ENCODE data around the gene ARID4B. TPM values are rescaled to one million over a fixed set of nuclear protein-coding genes. Genes with fewer than 3 reads are reported as not detected.
"Not testable (repeated sequence)": the region's sequence is repeated elsewhere in the genome, so short reads cannot be mapped to it uniquely, and the experiment has no call there.

Gene ARID4B
- total RNA-seq, 4 donors from 2014 or later: 15.2 to 99.7 (median 30.8) TPM

GRCh38 chr1:235261243-235261642 is 66.7 kb downstream of the ARID4B start:
- no peaks in the 10 kb centered on the region for H3K27me3 ChIP-seq
- peaks cover 0 to 23% (median 0%) of the 10 kb centered on the region in 3 donors for H3K36me3 ChIP-seq
- WGBS, 2 donors: 86 to 91% methylated on average over 4 of the region's 4 CpGs
- no peak overlapping the region for H3K4me3 ChIP-seq
- intact Hi-C loops (cut with DNase I): loop anchor here (10.0 kb wide), 1 partner anchor 64 kb away; the partner anchor contains the start of genes ARID4B and GGPS1
- DNase-seq: no peak
- H3K9me3 ChIP-seq: no peaks in the 10 kb centered on the region
- peaks cover 0 to 45% (median 6%) of the 10 kb centered on the region in 3 donors for H3K4me1 ChIP-seq
- TF ChIP-seq POLR2A (IDR thresholded peaks at IDR 0.05) (no peak), CTCF (IDR thresholded peaks at IDR 0.05) (no peak)
- H3K27ac ChIP-seq: no peak overlapping the region

GRCh38 chr1:235259133-235259778 is 68.7 kb downstream of the ARID4B start:
- Histone ChIP-seq H3K36me3 (peaks cover 0 to 28% (median 0%) of the 10 kb centered on the region in 3 donors), H3K4me1 (peaks cover 0 to 38% (median 6%) of the 10 kb centered on the region in 3 donors), H3K27me3 (no peaks in the 10 kb centered on the region), H3K9me3 (no peaks in the 10 kb centered on the region), H3K27ac (peak overlapping the region in 1 of 4 donors; percentile 31), H3K4me3 (no peak overlapping the region)
- DNase-seq: no peak
- intact Hi-C loops (cut with DNase I): no loop called here
- 58 to 63% methylated on average over 1 of the region's 1 CpG for WGBS, 2 donors
- no peak for TF ChIP-seq POLR2A (IDR thresholded peaks at IDR 0.05)
- TF ChIP-seq CTCF (IDR thresholded peaks at IDR 0.05): no peak

- DNase-seq; intact Hi-C loops (cut with DNase I); H3K9me3 ChIP-seq; H3K27ac ChIP-seq; H3K4me3 ChIP-seq; H3K27me3 ChIP-seq: not testable (repeated sequence)
- peaks cover 0 to 41% (median 6%) of the 10 kb centered on the region in 3 donors for H3K4me1 ChIP-seq
- WGBS, 2 donors: 72 to 73% methylated on average over 5 of the region's 6 CpGs
- peaks cover 0 to 28% (median 0%) of the 10 kb centered on the region in 3 donors for H3K36me3 ChIP-seq
These were observed 69.9 kb downstream of the ARID4B start for GRCh38 chr1:235258068-235258467.

GRCh38 chr1:235254721-235255120 is 73.3 kb downstream of the ARID4B start:
- Histone ChIP-seq H3K36me3 (peaks cover 0 to 38% (median 0%) of the 10 kb centered on the region in 3 donors), H3K27me3 (no peaks in the 10 kb centered on the region), H3K4me3 (no peak overlapping the region), H3K4me1 (peaks cover 0 to 27% (median 6%) of the 10 kb centered on the region in 3 donors), H3K9me3 (no peaks in the 10 kb centered on the region), H3K27ac (no peak overlapping the region)
- no peak for TF ChIP-seq CTCF (IDR thresholded peaks at IDR 0.05)
- TF ChIP-seq POLR2A (IDR thresholded peaks at IDR 0.05): no peak
- 64 to 85% methylated on average over 1 of the region's 1 CpG for WGBS, 2 donors
- DNase-seq: no peak
- intact Hi-C loops (cut with DNase I): loop anchor here (5.0 kb wide), 1 partner anchor 163 kb away; no protein-coding TSS in a partner anchor

- Histone ChIP-seq H3K4me1 (peaks cover 0 to 14% (median 0%) of the 10 kb centered on the region in 3 donors), H3K9me3 (no peaks in the 10 kb centered on the region), H3K4me3 (no peak overlapping the region), H3K27me3 (no peaks in the 10 kb centered on the region), H3K27ac (no peak overlapping the region), H3K36me3 (peaks cover 0 to 41% (median 0%) of the 10 kb centered on the region in 3 donors)
- intact Hi-C loops (cut with DNase I): loop anchor here (5.0 kb wide), 1 partner anchor 164 kb away; no protein-coding TSS in a partner anchor
- 17 to 23% methylated on average over 2 of the region's 2 CpGs for WGBS, 2 donors
- DNase-seq: no peak
- TF ChIP-seq POLR2A (IDR thresholded peaks at IDR 0.05) (no peak), CTCF (IDR thresholded peaks at IDR 0.05) (peak; percentile 69 to 86 (median 78))
These were observed 74.6 kb downstream of the ARID4B start for GRCh38 chr1:235253219-235253962.
